Measurements from ENCODE around the gene MPPED1. TPM values are rescaled to one million over a fixed set of nuclear protein-coding genes. Genes with fewer than 3 reads are reported as not detected.

Gene MPPED1
- total RNA-seq (1 to 10 TPM in 1 of 2 donors, under 1 TPM in 1; 0.89 to 3.3 TPM), polyA plus RNA-seq (1 to 10 TPM; 4.9 to 6.5 TPM)

GRCh38 chr22:43411869-43412807 lies at the start of gene MPPED1:
Gene MPPED1 (plus strand): TSS chr22:43412014. CDS start chr22:43424986, 12,972 bp downstream.
- H3K27me3 ChIP-seq (ENCODE audit: control insufficient read depth in 4 of 4, insufficient read depth in 4 of 4, low read length in 3 of 4) = peaks cover 0 to 3% (median 0%) of the 10 kb centered on the region in 4 donors
- H3K9ac ChIP-seq (ENCODE audit: low read depth in 1 of 2, low read length in 2 of 2) = no peak within 1 kb of the TSS
- H3K4me1 ChIP-seq (ENCODE audit: control insufficient read depth in 4 of 4, insufficient read depth in 4 of 4, low read length in 3 of 4) = peaks cover 6 to 28% (median 17%) of the 10 kb centered on the region in 4 donors
- no peak for DNase-seq (ENCODE audit: low spot score)
- WGBS = 5% methylated on average over 95 of the region's 95 CpGs
- no peaks in the 10 kb centered on the region for H3K36me3 ChIP-seq (ENCODE audit: control insufficient read depth in 4 of 4, insufficient read depth in 3 of 4, low read depth in 1 of 4, low read length in 3 of 4)
- H3K27ac ChIP-seq (ENCODE audit: low read depth in 1 of 2, low read length in 2 of 2) = no peak within 1 kb of the TSS
- TF ChIP-seq FOXA1 (IDR thresholded peaks at IDR 0.05) (no peak), SP1 (IDR thresholded peaks at IDR 0.05) (no peak), EGR1 (IDR thresholded peaks at IDR 0.05; ENCODE audit: low read depth in 2 of 2) (no peak), GABPA (IDR thresholded peaks at IDR 0.05 in 1 of 2, conservative IDR thresholded peaks at IDR 0.05 in 1 of 2) (no peak), YY1 (IDR thresholded peaks at IDR 0.05) (no peak), RAD21 (IDR thresholded peaks at IDR 0.05) (no peak), FOXA2 (IDR thresholded peaks at IDR 0.05) (no peak), NR2F2 (IDR thresholded peaks at IDR 0.05) (no peak), JUND (IDR thresholded peaks at IDR 0.05) (no peak), HNF4A (conservative IDR thresholded peaks at IDR 0.05) (no peak)
- TF ChIP-seq, protein P1, sequence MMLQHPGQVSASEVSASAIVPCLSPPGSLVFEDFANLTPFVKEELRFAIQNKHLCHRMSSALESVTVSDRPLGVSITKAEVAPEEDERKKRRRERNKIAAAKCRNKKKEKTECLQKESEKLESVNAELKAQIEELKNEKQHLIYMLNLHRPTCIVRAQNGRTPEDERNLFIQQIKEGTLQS (IDR thresholded peaks at IDR 0.05) = no peak
- TF ChIP-seq, protein P2, sequence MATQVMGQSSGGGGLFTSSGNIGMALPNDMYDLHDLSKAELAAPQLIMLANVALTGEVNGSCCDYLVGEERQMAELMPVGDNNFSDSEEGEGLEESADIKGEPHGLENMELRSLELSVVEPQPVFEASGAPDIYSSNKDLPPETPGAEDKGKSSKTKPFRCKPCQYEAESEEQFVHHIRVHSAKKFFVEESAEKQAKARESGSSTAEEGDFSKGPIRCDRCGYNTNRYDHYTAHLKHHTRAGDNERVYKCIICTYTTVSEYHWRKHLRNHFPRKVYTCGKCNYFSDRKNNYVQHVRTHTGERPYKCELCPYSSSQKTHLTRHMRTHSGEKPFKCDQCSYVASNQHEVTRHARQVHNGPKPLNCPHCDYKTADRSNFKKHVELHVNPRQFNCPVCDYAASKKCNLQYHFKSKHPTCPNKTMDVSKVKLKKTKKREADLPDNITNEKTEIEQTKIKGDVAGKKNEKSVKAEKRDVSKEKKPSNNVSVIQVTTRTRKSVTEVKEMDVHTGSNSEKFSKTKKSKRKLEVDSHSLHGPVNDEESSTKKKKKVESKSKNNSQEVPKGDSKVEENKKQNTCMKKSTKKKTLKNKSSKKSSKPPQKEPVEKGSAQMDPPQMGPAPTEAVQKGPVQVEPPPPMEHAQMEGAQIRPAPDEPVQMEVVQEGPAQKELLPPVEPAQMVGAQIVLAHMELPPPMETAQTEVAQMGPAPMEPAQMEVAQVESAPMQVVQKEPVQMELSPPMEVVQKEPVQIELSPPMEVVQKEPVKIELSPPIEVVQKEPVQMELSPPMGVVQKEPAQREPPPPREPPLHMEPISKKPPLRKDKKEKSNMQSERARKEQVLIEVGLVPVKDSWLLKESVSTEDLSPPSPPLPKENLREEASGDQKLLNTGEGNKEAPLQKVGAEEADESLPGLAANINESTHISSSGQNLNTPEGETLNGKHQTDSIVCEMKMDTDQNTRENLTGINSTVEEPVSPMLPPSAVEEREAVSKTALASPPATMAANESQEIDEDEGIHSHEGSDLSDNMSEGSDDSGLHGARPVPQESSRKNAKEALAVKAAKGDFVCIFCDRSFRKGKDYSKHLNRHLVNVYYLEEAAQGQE (IDR thresholded peaks at IDR 0.05) = no peak
- TF ChIP-seq, protein P3, sequence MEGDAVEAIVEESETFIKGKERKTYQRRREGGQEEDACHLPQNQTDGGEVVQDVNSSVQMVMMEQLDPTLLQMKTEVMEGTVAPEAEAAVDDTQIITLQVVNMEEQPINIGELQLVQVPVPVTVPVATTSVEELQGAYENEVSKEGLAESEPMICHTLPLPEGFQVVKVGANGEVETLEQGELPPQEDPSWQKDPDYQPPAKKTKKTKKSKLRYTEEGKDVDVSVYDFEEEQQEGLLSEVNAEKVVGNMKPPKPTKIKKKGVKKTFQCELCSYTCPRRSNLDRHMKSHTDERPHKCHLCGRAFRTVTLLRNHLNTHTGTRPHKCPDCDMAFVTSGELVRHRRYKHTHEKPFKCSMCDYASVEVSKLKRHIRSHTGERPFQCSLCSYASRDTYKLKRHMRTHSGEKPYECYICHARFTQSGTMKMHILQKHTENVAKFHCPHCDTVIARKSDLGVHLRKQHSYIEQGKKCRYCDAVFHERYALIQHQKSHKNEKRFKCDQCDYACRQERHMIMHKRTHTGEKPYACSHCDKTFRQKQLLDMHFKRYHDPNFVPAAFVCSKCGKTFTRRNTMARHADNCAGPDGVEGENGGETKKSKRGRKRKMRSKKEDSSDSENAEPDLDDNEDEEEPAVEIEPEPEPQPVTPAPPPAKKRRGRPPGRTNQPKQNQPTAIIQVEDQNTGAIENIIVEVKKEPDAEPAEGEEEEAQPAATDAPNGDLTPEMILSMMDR (IDR thresholded peaks at IDR 0.05; ENCODE audit: low read depth, low read length, missing input control) = no peak
- H3K9me3 ChIP-seq (ENCODE audit: control insufficient read depth in 4 of 4, low read length in 3 of 4) = no peaks in the 10 kb centered on the region
- peak within 1 kb of the TSS in 1 of 3 donors; percentile 36 for H3K4me3 ChIP-seq (ENCODE audit: low read depth in 1 of 3, low read length in 3 of 3)

DNA sequence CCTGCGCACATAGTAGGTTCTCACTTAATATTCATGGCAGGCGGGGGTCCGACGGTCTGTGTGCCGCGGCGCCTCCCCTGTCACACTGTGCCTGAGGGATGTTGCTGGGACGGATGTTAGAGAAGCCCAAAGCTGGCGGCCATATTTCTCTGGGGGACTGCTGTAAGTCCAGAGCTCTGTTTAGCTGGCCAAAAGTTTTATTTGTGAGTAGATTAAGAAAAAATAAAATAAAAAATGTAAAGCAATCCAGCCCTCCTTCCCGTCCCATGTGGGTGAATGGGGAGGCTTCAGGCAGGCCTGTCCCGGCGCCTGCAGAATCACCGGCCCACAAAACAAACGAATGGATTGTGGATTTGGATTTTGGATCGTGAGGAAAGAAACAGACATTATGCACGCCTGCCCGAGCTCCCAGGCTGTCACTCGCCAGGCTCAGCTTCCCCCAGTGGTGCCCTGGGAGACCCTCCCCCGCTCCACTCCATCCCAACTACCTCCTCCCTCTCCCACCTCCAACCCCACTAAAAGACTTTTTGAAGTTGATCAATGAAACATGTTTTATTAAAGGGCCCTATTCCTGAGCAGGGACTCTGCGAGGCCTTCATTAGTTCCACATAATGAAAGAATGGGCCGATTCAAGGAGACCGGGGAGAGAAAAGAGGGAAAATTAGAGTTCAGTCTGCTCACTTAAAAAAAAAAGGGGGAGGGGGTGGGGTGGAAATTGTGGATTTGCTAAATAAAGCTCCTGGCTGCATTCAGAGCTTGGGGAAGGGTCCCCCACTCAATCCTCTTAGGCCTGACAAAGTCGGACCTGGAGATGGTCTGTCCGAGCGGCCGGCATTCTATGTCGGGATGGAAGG lies 48.3 kb upstream of the MPPED1 start:
- Histone ChIP-seq H3K4me1 (ENCODE audit: control insufficient read depth in 4 of 4, insufficient read depth in 4 of 4, low read length in 3 of 4) (no peaks in the 10 kb centered on the region), H3K4me3 (ENCODE audit: low read depth in 1 of 3, low read length in 3 of 3) (no peak overlapping the region), H3K9me3 (ENCODE audit: control insufficient read depth in 4 of 4, low read length in 3 of 4) (no peaks in the 10 kb centered on the region), H3K27ac (ENCODE audit: low read depth in 1 of 2, low read length in 2 of 2) (no peak overlapping the region), H3K36me3 (ENCODE audit: control insufficient read depth in 4 of 4, insufficient read depth in 3 of 4, low read depth in 1 of 4, low read length in 3 of 4) (no peaks in the 10 kb centered on the region), H3K9ac (ENCODE audit: low read depth in 1 of 2, low read length in 2 of 2) (no peak overlapping the region), H3K27me3 (ENCODE audit: control insufficient read depth in 4 of 4, insufficient read depth in 4 of 4, low read length in 3 of 4) (no peaks in the 10 kb centered on the region)
- DNase-seq (ENCODE audit: low spot score) = no peak
- TF ChIP-seq FOXA2 (IDR thresholded peaks at IDR 0.05) (no peak), RAD21 (IDR thresholded peaks at IDR 0.05) (no peak), GABPA (IDR thresholded peaks at IDR 0.05 in 1 of 2, conservative IDR thresholded peaks at IDR 0.05 in 1 of 2) (no peak), SP1 (IDR thresholded peaks at IDR 0.05) (no peak), EGR1 (IDR thresholded peaks at IDR 0.05; ENCODE audit: low read depth in 2 of 2) (no peak), HNF4G (IDR thresholded peaks at IDR 0.05) (no peak), RXRA (IDR thresholded peaks at IDR 0.05) (no peak), YY1 (IDR thresholded peaks at IDR 0.05) (no peak), JUND (IDR thresholded peaks at IDR 0.05) (no peak)
- TF ChIP-seq, protein P2 (IDR thresholded peaks at IDR 0.05) = no peak
- 87% methylated on average over 27 of the region's 27 CpGs for WGBS

All from liver (tissue), 9 donors.